BLaER1 (cell line): ENCODE data around the gene LBX1.

ENCODE experiments used
- H3K27ac ChIP-seq: shearing (Covaris generic); formaldehyde crosslinking; 2 replicates; pipeline ENCODE4 v1.8.1; 2022
- H3K27me3 ChIP-seq: shearing (Covaris generic); formaldehyde crosslinking; 2 replicates; pipeline ENCODE4 v1.8.1; 2022
- H3K36me3 ChIP-seq: shearing (Covaris generic); formaldehyde crosslinking; 2 replicates; pipeline ENCODE4 v1.8.1; 2022
- H3K4me1 ChIP-seq: shearing (Covaris generic); formaldehyde crosslinking; 2 replicates; pipeline ENCODE4 v1.8.1; 2022
- H3K4me2 ChIP-seq: shearing (Covaris generic); formaldehyde crosslinking; 2 replicates; pipeline ENCODE4 v1.8.1; 2022
- H3K4me3 ChIP-seq: shearing (Covaris generic); formaldehyde crosslinking; 2 replicates; pipeline ENCODE4 v1.8.1; 2022
- H3K9ac ChIP-seq: shearing (Covaris generic); formaldehyde crosslinking; 2 replicates; pipeline ENCODE4 v1.8.1; 2022
- H3K9me3 ChIP-seq: shearing (Covaris generic); formaldehyde crosslinking; 2 replicates; pipeline ENCODE4 v1.8.1; 2022
- H4K20me1 ChIP-seq: shearing (Covaris generic); formaldehyde crosslinking; 2 replicates; pipeline ENCODE4 v1.8.1; 2022
- Cebpa-rat ChIP-seq: shearing (Covaris generic); IDR thresholded peaks from 2 replicates; pipeline ENCODE4 v1.8.1; 2022

Gene LBX1

DNA sequence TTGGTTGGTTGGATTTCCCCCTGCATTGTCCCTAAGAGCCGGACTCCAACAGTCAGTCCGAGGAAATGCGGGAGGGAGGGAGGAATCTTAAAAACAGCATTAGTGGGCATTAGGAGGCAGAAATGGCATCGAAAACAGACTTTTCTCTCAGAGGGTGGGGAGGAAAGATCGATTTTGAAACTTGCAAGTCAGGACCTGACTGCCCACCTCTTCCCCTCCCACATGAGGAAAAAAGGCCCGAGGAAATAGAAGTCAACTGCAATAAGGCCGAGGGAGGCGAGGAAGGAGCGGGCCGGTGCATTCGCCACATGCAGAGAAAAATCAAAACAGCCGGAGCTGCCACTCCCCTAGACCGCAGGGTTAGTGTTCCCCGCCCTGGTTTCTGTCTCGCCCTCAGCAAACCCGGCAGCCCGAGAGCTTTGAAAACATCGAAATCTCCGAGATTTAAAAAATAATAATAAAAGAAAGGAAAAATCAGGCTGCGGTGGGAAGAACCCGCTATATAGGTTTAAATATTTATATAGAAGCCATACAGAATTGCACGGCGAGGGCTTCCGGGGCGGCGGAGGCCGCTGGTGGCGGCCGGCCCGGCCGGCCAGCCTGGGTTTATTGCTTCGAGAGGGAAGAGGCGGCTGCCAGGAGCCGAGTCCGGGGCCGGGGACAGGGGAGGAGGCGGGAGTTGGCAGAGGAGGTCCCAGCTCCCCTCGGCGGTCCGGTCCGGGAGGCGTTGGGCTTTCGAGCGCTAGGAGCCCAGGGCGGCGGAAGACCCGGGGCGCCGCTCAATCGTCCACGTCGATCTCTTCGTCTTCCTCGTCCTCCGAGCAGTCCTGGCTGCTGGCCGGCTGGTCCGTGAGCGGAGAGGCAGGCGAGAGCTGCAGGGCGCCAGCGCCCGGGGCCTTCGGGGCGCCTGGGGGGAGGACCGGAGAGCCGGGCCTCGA, 2.5 kb downstream of the LBX1 start:
- Histone ChIP-seq H3K4me1 (no peaks in the 10 kb centered on the region), H3K9me3 (peaks cover 32% of the 10 kb centered on the region), H3K27me3 (peaks cover 100% of the 10 kb centered on the region), H3K4me2 (no peak overlapping the region), H3K4me3 (no peak overlapping the region), H3K36me3 (no peaks in the 10 kb centered on the region), H3K27ac (no peak overlapping the region), H3K9ac (no peak overlapping the region), H4K20me1 (peaks cover 98% of the 10 kb centered on the region)
- TF ChIP-seq Cebpa-rat: no peak

- Histone ChIP-seq H3K4me1 (no peaks in the 10 kb centered on the region), H3K36me3 (no peaks in the 10 kb centered on the region), H3K4me3 (no peak overlapping the region), H3K27ac (no peak overlapping the region), H3K27me3 (peaks cover 100% of the 10 kb centered on the region), H3K9me3 (peaks cover 32% of the 10 kb centered on the region), H4K20me1 (peaks cover 98% of the 10 kb centered on the region), H3K9ac (no peak overlapping the region), H3K4me2 (no peak overlapping the region)
- TF ChIP-seq Cebpa-rat: no peak
These were observed 3.3 kb downstream of the LBX1 start for GRCh38 chr10:101225846-101226421.

DNA sequence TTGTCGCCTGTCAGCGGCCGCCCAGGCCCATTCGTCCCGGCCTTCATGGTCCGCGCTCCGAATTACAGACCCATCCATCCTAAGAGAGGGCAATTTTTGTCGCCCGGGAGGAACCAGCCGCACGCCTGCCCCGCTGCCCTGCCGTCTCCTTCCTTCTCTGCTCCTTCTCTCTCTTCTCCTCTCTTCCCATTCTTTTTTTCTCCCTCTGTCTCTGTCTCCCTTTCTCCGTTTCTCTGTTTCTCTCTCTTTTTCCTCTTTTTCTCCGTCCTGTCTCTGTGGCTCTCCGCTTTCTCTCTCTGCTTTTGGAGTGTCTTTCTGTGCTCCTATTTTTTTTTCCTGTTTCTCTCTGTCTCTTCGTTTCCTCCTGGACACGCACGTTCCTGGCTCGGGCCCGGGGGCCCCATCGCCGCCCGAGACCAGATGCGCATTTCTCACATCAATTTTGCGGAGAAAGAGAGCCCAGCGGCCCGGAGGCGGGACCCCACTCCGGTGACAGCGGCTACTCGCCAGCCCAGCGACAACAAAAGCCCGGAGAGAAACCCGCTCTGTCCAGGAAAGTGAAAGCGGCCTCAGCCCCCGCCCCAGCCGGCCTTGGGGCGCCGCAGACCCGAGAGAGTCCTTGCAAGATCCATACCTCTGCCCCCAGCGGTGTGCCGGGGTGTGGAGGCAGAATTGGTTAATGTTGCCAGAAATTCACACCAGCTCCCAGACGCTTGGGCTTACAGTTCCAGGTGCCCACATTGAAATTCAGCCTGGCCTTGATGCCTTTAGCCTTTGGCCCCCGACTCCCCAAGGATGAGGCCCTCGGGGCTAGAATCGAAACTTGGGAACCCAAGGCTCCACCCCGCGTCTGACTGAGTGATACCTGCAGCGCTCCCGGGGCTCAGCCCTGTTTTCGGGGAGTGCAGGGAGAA, 4.1 kb downstream of the LBX1 start:
- no peaks in the 10 kb centered on the region for H3K36me3 ChIP-seq
- H3K4me1 ChIP-seq: no peaks in the 10 kb centered on the region
- peaks cover 98% of the 10 kb centered on the region for H4K20me1 ChIP-seq
- peaks cover 100% of the 10 kb centered on the region for H3K27me3 ChIP-seq
- no peak overlapping the region for H3K9ac ChIP-seq
- H3K9me3 ChIP-seq: peaks cover 32% of the 10 kb centered on the region
- H3K4me2 ChIP-seq: no peak overlapping the region
- no peak overlapping the region for H3K27ac ChIP-seq
- no peak overlapping the region for H3K4me3 ChIP-seq
- TF ChIP-seq Cebpa-rat: no peak

DNA sequence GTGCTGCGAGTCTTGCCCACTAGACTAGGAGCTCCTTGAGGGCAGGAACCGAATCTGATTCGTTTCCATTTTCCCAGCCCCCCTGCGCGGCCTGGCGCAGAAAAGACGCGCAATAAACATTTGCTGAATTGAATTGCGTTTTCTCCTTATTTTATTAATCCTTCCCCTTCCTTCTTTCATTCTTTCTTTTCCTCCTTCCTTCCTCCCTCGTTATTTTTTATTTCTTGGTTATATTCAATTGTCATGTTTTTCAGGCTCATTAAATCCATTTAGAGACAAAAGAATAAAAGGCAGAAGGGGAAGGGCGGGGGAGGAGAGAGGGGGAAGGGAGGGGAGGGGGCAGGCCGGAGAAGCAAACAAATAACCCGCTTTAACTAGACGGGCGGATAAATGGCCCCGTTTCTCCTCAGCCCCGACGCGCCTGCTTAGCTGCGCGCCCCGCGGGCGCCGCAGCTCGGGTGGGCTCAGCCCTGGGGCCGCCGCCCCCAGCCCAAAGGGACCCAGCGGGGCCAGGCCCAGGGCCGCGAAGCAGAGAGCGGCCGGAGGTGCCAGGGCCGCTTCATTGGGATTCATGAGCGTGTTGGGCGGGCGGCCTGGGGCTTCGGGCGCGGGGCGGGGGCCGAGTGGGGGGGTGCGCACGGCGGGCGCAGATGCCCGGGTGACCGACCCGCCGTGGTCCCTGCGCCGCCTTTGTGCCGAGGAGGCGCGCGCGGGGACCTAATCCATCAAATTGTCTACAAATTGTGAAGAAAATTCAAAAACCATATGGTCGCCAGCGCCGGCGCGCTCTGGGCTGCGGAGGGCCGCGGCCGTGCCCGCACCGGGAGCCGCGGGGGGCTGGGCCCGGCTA, 5.0 kb downstream of the LBX1 start:
- H3K4me1 ChIP-seq: no peaks in the 10 kb centered on the region
- no peak overlapping the region for H3K4me3 ChIP-seq
- H4K20me1 ChIP-seq: peaks cover 98% of the 10 kb centered on the region
- peaks cover 32% of the 10 kb centered on the region for H3K9me3 ChIP-seq
- peaks cover 100% of the 10 kb centered on the region for H3K27me3 ChIP-seq
- no peak for TF ChIP-seq Cebpa-rat
- no peak overlapping the region for H3K9ac ChIP-seq
- no peaks in the 10 kb centered on the region for H3K36me3 ChIP-seq
- H3K27ac ChIP-seq: no peak overlapping the region
- no peak overlapping the region for H3K4me2 ChIP-seq

DNA sequence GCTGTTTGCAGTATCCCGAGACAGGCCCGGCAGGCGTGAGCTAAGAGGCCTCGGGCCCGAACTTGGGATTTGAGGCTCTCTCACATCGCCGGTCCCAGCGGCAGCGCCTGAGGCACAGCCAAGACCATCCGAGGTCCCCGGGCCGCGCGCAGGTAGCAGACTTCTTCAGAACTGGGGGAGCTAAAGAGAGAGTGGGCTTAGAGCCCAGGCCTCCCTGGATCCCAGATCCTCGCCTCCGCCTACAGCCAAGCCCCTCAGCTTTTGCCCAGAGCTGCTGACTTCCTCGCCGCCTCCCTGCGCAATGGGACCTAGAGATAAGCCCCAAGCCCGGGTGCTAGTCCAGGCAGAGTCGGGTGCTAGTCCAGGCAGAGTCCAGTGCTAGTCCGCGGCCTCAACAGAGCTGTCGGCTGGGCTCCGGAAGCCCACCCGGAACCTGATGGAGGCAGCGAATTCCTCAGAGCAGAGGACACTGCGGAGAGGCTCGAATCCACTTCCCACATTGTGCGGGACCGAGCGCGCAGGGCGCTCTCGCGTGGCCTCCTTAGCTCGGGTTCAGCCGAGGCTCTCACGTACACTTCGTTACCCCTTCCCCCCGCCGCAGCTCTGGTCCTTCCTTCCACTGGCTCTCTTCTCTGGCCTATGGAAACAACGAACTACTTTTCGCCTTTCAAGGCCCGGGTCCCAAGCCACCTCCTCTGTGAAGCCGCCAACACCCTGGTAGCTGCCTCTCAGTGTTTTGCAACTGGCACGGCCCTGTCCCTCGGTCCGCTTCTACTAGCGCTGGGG, 5.8 kb downstream of the LBX1 start:
- Histone ChIP-seq H3K36me3 (no peaks in the 10 kb centered on the region), H3K4me2 (no peak overlapping the region), H3K27ac (no peak overlapping the region), H3K27me3 (peaks cover 100% of the 10 kb centered on the region), H3K9ac (no peak overlapping the region), H3K9me3 (peaks cover 26% of the 10 kb centered on the region), H3K4me1 (no peaks in the 10 kb centered on the region), H4K20me1 (peaks cover 98% of the 10 kb centered on the region), H3K4me3 (no peak overlapping the region)
- TF ChIP-seq Cebpa-rat: no peak

GRCh38 chr10:101222683-101223273, 6.5 kb downstream of the LBX1 start:
- Histone ChIP-seq H3K9me3 (peaks cover 19% of the 10 kb centered on the region), H3K36me3 (no peaks in the 10 kb centered on the region), H3K4me3 (no peak overlapping the region), H3K4me2 (peak overlapping the region; percentile 14; the same call in 1 of the 2 replicates), H4K20me1 (peaks cover 98% of the 10 kb centered on the region), H3K27me3 (peaks cover 100% of the 10 kb centered on the region), H3K27ac (no peak overlapping the region), H3K9ac (no peak overlapping the region), H3K4me1 (no peaks in the 10 kb centered on the region)
- no peak for TF ChIP-seq Cebpa-rat

GRCh38 chr10:101221963-101222531, 7.2 kb downstream of the LBX1 start:
- Histone ChIP-seq H3K4me3 (no peak overlapping the region), H3K27me3 (peaks cover 100% of the 10 kb centered on the region), H3K9me3 (peaks cover 12% of the 10 kb centered on the region), H3K4me2 (no peak overlapping the region), H3K36me3 (no peaks in the 10 kb centered on the region), H4K20me1 (peaks cover 98% of the 10 kb centered on the region), H3K27ac (no peak overlapping the region), H3K9ac (no peak overlapping the region), H3K4me1 (no peaks in the 10 kb centered on the region)
- no peak for TF ChIP-seq Cebpa-rat

DNA sequence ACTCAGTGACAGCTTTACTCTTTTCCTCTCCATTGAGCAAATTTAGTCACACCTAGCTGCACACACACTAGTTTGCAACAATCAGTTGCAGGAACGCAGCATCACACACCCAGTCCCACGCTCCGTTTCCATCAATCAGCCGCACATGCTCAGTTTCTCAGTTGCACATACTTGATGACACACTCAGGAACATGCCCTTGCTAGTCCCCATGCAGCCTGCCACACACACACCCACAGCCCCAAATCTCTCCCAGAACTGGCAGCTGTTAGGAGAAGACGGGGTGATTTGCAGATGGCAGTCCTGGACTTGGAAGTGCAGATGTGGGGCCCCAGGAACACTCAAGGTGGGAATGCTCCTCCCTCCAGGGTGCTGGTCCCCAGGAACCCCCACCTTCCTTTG, 7.7 kb downstream of the LBX1 start:
- Histone ChIP-seq H3K36me3 (no peaks in the 10 kb centered on the region), H3K4me3 (no peak overlapping the region), H3K27ac (no peak overlapping the region), H3K4me1 (no peaks in the 10 kb centered on the region), H3K9me3 (peaks cover 9% of the 10 kb centered on the region; the same call in 1 of the 2 replicates), H3K9ac (no peak overlapping the region), H3K4me2 (no peak overlapping the region), H4K20me1 (peaks cover 98% of the 10 kb centered on the region), H3K27me3 (peaks cover 100% of the 10 kb centered on the region)
- TF ChIP-seq Cebpa-rat: no peak
